NCI-H1105 (cell line): ENCODE results near the gene QSOX2.

Experiments
- DNase-seq: peaks from one replicate; lab custom pipeline; 2025; lab: John Stamatoyannopoulos, UW

QSOX2 gene

GRCh38 chr9:136203408-136204144 is 42.0 kb downstream of the QSOX2 start:
- DNase-seq = no peak

DNA sequence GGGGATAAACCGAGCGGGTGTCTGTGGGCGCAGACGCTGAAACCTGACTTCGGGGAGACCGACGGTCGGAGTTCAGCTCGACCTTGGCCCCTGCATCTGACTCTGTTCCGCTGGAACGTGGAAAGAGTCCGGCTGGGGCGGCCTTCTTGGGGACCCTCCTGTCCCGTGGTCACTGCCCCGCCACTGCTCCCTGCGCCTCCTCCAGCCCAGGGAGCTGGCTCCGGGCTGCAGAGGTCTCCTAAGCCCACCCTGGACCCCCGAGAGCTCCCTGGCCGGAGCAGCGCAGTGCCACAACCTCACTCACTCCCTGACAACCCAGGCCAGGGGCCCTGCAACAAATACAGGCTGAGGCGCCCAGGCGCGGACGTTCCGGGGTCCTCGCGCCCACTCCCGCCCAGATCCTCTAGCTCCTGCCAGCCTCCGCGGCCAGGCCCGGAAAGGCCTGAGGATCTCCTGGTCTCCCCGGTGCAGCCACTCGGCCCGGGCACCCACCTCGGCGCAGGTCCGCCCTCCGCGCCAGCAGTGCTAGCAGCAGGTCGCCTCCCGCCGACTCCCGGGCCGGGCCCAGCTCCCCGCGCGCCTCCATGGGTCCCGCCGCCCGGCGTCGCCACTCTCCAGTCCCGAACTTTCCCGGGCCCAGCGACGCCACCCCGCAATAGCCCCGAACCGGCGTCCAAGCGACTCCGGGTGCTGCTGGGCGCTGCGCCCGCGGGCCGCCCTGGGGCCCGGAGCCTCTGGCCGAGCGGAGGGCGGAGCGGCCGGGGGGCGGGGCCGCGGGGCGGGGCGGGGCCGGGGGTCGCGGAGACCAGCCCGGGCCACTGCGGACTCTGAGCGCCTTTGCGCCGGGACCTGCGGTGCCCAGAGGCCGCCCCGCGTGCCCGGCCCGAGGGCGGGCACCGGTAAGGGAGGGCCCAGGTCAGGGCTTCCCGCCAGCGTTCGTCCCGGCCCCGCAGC is 42.9 kb downstream of the QSOX2 start:
- DNase-seq = no peak

GRCh38 chr9:136201609-136202453 is 43.8 kb downstream of the QSOX2 start:
- DNase-seq = no peak

DNA sequence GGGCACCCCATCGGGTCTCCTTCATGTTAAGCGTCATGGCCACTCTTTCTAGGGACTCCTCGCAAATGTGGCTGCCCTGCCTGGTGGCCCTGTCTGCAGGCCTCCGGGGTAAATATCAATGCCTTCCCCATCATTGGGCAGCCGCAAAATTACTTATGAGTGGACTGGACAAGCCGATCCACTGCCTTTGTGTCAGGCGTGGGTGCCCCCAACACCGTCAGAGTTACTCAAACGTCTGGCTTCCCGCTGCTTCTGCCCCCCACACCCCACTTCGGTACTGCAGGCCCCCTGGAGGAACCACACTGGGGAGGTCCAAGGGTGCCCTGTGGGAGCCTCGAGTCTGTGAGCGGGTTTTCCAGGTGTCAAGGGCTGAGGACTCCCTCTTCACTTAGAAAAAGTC is 44.4 kb downstream of the QSOX2 start:
- no peak for DNase-seq

GRCh38 chr9:136200424-136200823 is 45.2 kb downstream of the QSOX2 start:
- no peak for DNase-seq

DNA sequence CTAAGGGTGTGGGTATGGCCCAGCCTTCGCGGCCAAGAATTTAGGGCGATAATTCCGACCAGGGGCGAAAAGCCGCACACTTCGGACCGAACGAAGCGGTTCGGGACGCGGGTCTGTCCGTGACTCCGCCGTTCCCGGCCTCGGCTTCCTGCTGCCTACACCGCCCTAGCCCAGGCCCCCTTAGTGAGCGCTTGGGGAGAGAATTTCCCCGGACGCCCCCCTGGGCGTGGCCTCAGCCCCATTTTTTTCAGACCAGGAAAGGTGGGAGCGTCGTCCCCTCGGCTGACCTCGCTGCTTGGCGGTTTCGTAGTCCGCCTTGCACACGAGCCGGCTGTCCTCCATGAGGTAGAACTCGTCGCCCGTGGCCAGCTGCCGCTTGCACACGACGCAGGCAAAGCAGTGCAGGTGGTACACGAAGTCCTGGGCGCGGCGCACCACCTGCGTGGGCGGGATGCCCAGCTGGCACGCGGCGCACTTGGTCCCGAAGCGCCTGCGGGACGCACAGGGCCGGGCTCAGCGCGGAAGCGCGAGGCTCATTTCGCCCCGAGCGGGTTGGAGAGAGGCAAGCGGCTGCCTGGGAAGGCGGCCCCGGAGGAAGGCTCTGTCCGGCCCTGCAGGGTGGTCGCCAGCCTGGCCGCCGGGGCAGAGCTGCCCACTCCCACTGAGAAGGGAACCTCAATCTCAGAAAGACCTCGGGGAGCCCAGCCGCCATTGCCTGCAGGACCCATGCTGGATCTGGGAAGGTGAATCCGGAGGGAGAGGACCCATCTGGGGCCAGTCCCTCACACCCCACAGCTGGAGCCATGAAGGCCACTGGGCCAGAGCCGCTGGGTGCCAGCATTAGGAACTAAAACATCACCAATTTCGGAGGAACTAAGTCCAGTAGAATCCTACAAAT is 46.0 kb downstream of the QSOX2 start:
- DNase-seq = no peak

DNA sequence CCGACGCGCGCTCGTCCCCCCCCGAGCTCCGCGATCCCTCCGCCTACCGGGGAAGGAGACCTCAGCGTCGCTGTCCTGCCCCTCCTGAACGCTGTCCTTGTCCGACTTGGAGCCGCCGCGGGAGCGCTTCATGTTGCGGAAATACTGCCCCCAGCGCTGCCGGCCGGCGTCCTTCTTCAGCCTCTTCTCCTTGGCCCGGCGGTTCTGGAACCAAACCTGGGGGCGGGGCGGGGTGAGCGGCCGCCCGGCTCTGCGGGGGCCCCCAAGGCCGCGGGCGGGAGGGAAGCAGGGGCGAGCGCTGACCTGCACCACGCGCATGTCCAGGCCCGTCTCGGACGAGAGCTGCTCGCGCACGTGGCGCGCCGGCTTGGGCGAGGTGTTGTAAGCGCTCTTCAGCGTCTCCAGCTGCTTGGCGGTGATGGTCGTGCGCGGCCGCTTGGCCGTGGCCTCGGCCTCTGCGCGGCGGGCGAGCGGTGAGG is 47.0 kb downstream of the QSOX2 start:
- no peak for DNase-seq

- no peak for DNase-seq
Measured at GRCh38 chr9:136197930-136198604, 47.5 kb downstream of the QSOX2 start.

GRCh38 chr9:136197084-136197875 is 48.3 kb downstream of the QSOX2 start:
- no peak for DNase-seq

GRCh38 chr9:136196404-136197083 is 49.1 kb downstream of the QSOX2 start:
- DNase-seq = no peak

DNA sequence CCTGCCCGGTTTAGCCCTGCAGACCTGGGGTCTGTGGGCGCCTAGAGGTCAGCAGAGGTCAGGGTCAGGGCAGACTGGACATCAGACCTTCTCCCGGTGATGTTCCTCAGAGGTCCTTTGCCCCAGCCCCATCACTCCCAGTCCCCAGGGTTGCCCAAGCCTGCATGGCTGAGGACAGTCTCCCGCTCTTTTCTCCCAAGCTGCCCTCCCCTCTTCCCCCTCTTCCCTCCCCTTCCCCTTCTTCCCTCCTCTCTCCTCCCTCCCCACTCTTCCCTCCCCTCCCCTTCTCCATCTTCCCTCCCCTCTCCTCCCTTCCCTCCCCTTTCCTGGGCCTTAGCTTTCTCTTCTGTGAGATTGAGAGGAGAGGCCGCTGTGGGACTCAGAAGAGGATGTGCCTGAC is 51.1 kb downstream of the QSOX2 start:
- no peak for DNase-seq

- no peak for DNase-seq
Measured at GRCh38 chr9:136193891-136194279, 51.7 kb downstream of the QSOX2 start.

- DNase-seq = no peak
Measured at GRCh38 chr9:136193127-136193890, 52.3 kb downstream of the QSOX2 start.

GRCh38 chr9:136192289-136193126 is 53.1 kb downstream of the QSOX2 start:
- no peak for DNase-seq

DNA sequence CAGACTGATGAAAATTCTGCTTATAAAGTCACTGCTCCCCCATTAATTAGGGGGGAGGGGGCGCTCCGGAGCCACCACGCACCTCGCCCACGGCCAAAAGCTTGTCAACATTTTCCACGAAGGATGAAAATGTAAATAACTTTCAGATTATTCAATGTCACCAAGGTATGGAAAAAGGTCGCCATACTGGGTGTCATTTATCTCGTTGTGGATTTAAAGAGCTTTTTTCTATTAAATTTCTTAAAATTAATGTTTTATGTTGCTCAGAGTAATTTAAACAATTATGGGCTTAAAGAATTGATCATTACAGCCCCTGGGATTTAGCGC is 53.7 kb downstream of the QSOX2 start:
- no peak for DNase-seq

GRCh38 chr9:136191099-136191959 is 54.3 kb downstream of the QSOX2 start:
- DNase-seq = no peak

DNA sequence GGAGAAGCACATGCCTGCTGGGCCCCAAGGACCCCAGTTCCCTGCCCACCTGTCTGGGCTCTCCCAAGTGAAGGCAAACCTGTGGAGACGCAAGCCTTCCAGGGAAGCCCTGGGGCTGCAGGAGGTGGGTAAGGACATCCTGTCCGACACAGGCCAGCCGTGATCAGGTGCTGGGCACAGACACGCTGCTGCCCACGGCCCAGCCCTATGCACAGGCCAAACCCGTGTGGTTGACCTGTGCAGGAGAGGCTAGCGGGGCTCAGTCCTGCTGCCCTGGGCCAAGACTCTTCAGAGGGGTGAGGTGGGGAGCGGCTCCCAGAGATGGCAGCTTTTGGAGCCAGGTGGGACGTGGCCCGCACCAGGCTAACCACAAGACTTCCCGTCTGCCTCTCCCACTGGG is 55.0 kb downstream of the QSOX2 start:
- DNase-seq = no peak
